Mesothelial cell of epicardium (in vitro differentiated cells): ENCODE results near the gene LEMD2. TPM values are rescaled to one million over a fixed set of nuclear protein-coding genes. Genes with fewer than 3 reads are reported as not detected.
A peak's percentile ranks its signal among the peaks of the same experiment; 100 is the strongest.

Source experiments
- DNase-seq, 2 experiments: peaks; one replicate each; pipeline ENCODE4 v3.0.0; 2021; ENCODE audit warnings: low spot score in 2 of 2; ENCODE audit not compliant: unreplicated experiment in 2 of 2
- H3K27ac Mint-ChIP-seq: 2 replicates; pipeline ENCODE4 v1.8.0; 2021; ENCODE audit warnings: mixed read lengths
- H3K27me3 Mint-ChIP-seq: 2 replicates; pipeline ENCODE4 v1.8.0; 2021; ENCODE audit warnings: low read depth, mixed read lengths
- H3K36me3 Mint-ChIP-seq: 2 replicates; pipeline ENCODE4 v1.8.0; 2021; ENCODE audit warnings: mixed read lengths
- H3K4me1 Mint-ChIP-seq: 2 replicates; pipeline ENCODE4 v1.8.0; 2021; ENCODE audit warnings: mixed read lengths
- H3K4me3 Mint-ChIP-seq: 2 replicates; pipeline ENCODE4 v1.8.0; 2021; ENCODE audit warnings: mild to moderate bottlenecking, moderate library complexity, mixed read lengths
- H3K9me3 Mint-ChIP-seq: 2 replicates; pipeline ENCODE4 v1.8.0; 2021; ENCODE audit warnings: mixed read lengths
- total RNA-seq: library from RNA; stranded (reverse); gene quantifications from 3 replicates; pipeline ENCODE4 v1.2.1, GENCODE V29; 2021
- TF ChIP-seq, protein P1 (sequence below): fragments of 200-600 bp; sonication (generic); IDR thresholded peaks from one replicate; pipeline ENCODE4 v1.5.0; 2021; ENCODE audit warnings: antibody characterized with exemption; ENCODE audit not compliant: unreplicated experiment

Gene LEMD2
- total RNA-seq, 1 donor from 2014 or later: 85.3 TPM

DNA sequence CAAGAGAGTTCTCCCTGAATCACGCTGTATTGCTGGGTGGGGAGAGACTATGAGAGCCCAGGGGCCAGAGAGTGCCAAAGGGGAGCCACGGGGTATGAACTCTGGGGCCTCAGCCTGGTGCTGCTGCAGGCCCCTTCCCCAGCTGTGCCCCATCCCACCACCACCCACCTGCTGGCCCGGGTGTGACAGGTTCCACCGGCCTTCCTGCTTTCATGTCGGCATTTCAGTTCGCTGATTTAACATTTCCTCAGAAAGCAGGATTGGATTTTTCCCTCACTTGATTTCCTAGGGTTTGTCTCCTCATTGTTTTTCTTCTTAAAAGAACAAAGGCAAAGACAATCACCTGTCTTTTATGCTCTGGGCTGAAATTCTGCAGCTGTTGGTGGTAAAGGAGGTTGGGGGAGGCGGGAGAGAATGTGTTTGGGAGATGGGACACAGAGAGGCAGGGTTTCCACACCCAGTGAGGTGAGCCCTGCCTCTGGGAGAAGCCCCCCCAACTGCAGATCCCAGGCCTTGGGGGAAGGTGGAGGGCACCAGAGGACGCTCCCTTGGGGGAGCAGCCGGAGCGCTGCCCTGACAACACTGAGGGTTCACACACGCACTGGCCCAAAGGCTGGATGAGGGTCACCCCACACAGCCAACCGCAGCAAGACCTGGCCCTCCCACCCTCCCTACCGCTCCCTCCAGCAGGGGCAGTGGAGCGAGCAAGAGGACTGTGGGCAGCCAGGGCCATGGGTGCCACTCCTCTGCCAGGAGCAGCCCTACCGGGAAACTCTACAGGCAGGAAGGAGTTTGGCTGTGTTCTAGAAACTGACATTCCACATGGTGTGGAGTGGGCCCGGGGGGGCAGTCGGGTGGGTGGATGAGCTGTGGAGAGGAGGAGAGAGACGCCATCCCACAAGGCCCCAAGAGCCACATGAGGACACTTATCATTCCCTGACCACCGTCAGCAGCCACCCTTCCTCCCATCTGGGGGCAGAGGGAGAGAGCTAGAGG is 25.4 kb upstream of the LEMD2 start:
- Mint-ChIP-seq H3K27me3 (peaks cover 66% of the 10 kb centered on the region), H3K27ac (no peak overlapping the region), H3K4me3 (no peak overlapping the region), H3K36me3 (no peaks in the 10 kb centered on the region), H3K9me3 (no peaks in the 10 kb centered on the region), H3K4me1 (peaks cover 4% of the 10 kb centered on the region)
- DNase-seq: no peak
- TF ChIP-seq, protein P1, sequence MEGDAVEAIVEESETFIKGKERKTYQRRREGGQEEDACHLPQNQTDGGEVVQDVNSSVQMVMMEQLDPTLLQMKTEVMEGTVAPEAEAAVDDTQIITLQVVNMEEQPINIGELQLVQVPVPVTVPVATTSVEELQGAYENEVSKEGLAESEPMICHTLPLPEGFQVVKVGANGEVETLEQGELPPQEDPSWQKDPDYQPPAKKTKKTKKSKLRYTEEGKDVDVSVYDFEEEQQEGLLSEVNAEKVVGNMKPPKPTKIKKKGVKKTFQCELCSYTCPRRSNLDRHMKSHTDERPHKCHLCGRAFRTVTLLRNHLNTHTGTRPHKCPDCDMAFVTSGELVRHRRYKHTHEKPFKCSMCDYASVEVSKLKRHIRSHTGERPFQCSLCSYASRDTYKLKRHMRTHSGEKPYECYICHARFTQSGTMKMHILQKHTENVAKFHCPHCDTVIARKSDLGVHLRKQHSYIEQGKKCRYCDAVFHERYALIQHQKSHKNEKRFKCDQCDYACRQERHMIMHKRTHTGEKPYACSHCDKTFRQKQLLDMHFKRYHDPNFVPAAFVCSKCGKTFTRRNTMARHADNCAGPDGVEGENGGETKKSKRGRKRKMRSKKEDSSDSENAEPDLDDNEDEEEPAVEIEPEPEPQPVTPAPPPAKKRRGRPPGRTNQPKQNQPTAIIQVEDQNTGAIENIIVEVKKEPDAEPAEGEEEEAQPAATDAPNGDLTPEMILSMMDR: no peak

DNA sequence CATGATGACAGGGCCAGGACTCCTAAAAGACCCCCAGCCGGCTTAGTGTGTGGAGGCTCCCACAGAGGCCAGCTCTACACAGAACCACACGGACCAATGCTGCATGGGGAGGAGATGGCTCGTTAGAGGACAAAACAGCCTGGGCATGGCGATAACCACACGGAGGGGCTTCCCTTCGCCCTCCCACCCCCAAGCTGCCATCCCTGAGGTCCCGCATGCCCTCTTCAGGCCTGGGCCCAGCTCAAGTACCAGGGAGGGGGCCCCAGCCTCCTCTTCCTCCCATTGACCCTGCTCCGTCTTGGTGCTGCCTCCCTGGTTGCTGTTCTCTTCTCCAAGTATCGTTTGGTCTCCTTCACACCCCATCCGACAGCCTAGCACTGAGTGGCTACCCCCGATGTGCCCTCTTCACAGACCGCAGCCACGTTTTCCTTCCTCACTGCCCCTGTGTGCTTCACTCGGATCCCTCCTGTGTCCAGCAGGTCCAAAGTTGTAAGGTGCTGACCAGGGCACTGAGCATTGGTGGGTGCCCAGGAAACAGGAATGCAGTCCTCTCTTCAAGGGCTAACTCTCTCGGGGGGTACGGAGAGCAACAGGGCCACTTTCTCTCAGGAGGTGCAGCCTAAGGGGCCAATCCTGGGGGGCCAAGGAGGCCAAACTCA is 24.4 kb upstream of the LEMD2 start:
- Mint-ChIP-seq H3K27ac (no peak overlapping the region), H3K4me1 (peaks cover 4% of the 10 kb centered on the region), H3K36me3 (no peaks in the 10 kb centered on the region), H3K4me3 (no peak overlapping the region), H3K27me3 (peaks cover 68% of the 10 kb centered on the region), H3K9me3 (no peaks in the 10 kb centered on the region)
- no peak for DNase-seq
- TF ChIP-seq, protein P1: no peak

DNA sequence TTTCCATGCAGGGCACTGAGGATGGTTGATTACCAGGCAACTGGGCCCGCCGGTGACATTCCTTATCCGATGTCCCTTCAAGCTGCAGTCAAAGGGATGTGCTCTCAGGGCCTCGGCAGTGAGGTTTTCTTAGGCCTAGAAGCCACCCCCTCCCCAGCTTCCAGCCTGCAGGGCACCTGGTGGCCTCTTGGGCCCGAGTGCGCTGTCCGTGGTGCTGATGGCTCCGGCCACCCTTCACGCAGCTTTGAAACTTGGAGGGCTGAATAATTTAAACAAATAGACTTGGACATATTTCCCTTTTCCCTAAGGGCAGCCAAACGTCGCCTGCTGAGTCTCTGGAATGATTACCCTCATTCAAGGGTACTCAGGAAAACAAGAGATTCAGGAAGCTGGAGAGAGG is 23.7 kb upstream of the LEMD2 start:
- H3K27me3 Mint-ChIP-seq: peaks cover 71% of the 10 kb centered on the region
- TF ChIP-seq, protein P1: peak; percentile 17
- H3K36me3 Mint-ChIP-seq: no peaks in the 10 kb centered on the region
- DNase-seq: peak; percentile 58 to 83
- H3K27ac Mint-ChIP-seq: no peak overlapping the region
- no peak overlapping the region for H3K4me3 Mint-ChIP-seq
- H3K4me1 Mint-ChIP-seq: peaks cover 4% of the 10 kb centered on the region
- no peaks in the 10 kb centered on the region for H3K9me3 Mint-ChIP-seq

DNA sequence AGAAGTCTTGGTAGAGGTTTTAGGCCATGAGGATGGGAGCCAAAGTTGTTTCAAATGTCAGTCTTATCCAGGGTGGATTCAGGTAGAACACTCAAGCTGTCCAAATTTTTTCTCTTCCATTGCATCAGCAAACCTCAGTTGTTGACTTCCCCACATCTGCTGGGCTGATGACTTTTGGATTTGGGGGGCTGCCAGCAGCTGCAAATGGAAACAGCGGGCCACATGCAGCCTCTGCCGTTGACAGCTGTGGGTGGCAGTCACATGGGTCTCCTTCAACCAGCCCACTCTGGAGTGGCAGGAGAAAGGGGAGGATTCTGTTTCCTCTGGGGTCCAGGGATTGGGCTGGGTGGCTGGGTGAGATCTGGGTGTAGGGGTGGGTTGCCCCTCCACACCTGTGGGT is 20.7 kb upstream of the LEMD2 start:
- no peaks in the 10 kb centered on the region for H3K36me3 Mint-ChIP-seq
- no peak for DNase-seq
- H3K9me3 Mint-ChIP-seq: no peaks in the 10 kb centered on the region
- no peak overlapping the region for H3K27ac Mint-ChIP-seq
- H3K4me3 Mint-ChIP-seq: no peak overlapping the region
- H3K27me3 Mint-ChIP-seq: peaks cover 75% of the 10 kb centered on the region
- H3K4me1 Mint-ChIP-seq: peaks cover 4% of the 10 kb centered on the region
- TF ChIP-seq, protein P1: no peak

DNA sequence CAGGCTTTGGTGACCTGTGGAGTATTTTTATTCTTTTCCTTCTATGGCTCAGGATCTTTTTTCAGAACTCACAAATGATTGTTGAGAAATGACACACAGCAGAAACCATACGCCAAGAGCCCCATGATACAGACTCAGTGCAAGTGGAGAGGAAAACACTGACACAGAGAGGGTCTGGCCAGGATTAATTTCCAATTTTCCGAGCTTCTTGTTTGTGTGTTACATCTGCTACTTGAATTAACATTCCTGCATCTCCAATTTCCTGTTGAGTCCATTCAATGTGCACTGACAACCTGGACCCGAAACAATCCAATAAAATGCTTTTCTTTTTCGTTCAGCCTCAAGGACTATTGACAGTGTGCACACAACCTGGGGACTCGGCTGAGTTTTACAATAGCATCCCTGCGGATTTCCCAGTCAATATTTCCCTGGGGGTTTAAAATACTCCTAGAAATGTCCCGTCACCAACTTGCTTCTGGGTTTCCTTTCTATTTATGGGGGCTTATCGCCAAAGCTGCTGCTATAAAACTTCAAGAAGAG is 19.8 kb upstream of the LEMD2 start:
- Mint-ChIP-seq H3K9me3 (no peaks in the 10 kb centered on the region), H3K27me3 (peaks cover 80% of the 10 kb centered on the region), H3K4me3 (no peak overlapping the region), H3K27ac (no peak overlapping the region), H3K4me1 (peaks cover 4% of the 10 kb centered on the region), H3K36me3 (no peaks in the 10 kb centered on the region)
- DNase-seq: no peak
- TF ChIP-seq, protein P1: no peak
